H1 (cell line): ENCODE measurements around the gene TCERG1. TPM values are rescaled to one million over a fixed set of nuclear protein-coding genes. Genes with fewer than 3 reads are reported as not detected.

Experiments used
- CEBPB ChIP-seq: IDR thresholded peaks from 2 replicates; pipeline ENCODE4 v1.6.1; 2012; ENCODE audit warnings: low read depth, low read length
- EP300 ChIP-seq, 2 experiments: IDR thresholded peaks; 1 replicate in 1 of 2; 2 replicates in 1 of 2; pipeline ENCODE4 v1.6.1; 2011 to 2012; ENCODE audit warnings: low read depth in 2 of 2, low read length in 2 of 2, mild to moderate bottlenecking in 2 of 2, borderline replicate concordance in 1 of 2, inconsistent platforms in 1 of 2, moderate library complexity in 1 of 2
- SP1 ChIP-seq: IDR thresholded peaks from 2 replicates; pipeline ENCODE4 v1.6.1; 2011; ENCODE audit warnings: low read depth, low read length
- SUZ12 ChIP-seq: fragments of 200-600 bp; sonication (generic); IDR thresholded peaks from 2 replicates; pipeline ENCODE4 v1.6.1; 2012; ENCODE audit warnings: mild to moderate bottlenecking, inconsistent platforms, low read length, moderate library complexity, mixed read lengths
- polyA plus RNA-seq, 7 experiments: library from polyadenylated mRNA; depleted of rRNA in 3 of 7; stranded (reverse) in 5 of 7; unstranded in 2 of 7; fragments of >200 nt in 5 of 7; fragments of 200-250 nt in 2 of 7; gene quantifications; 1 replicate in 5 of 7; 2 replicates in 1 of 7; 4 replicates in 1 of 7; pipeline versions ENCODE4 v1.2.1 to v1.2.3, GENCODE V29; 2011 to 2013; ENCODE audit warnings: missing spikeins in 2 of 7, mixed read lengths in 2 of 7
- total RNA-seq: library from RNA; stranded (reverse); fragmentation: NEBNext Ultra II Directional; extraction: Animal tissue kit (Norgen Biotek cat#: 25700); gene quantifications from 2 replicates; pipeline ENCODE4 v1.2.1, GENCODE V29; 2021
- TF ChIP-seq, protein P1 (sequence below): fragments of 300-600 bp; sonication (generic); IDR thresholded peaks from 2 replicates; pipeline ENCODE4 v1.7.1; 2012; ENCODE audit warnings: low read length, moderate library complexity, mild to moderate bottlenecking, inconsistent platforms; ENCODE audit not compliant: insufficient replicate concordance

The TCERG1 gene
- total and polyA plus RNA-seq, 2 of the 8 experiments (the other 6 are each of a cell fraction or from before 2014, with no cell fraction given): 105 to 122 TPM

DNA sequence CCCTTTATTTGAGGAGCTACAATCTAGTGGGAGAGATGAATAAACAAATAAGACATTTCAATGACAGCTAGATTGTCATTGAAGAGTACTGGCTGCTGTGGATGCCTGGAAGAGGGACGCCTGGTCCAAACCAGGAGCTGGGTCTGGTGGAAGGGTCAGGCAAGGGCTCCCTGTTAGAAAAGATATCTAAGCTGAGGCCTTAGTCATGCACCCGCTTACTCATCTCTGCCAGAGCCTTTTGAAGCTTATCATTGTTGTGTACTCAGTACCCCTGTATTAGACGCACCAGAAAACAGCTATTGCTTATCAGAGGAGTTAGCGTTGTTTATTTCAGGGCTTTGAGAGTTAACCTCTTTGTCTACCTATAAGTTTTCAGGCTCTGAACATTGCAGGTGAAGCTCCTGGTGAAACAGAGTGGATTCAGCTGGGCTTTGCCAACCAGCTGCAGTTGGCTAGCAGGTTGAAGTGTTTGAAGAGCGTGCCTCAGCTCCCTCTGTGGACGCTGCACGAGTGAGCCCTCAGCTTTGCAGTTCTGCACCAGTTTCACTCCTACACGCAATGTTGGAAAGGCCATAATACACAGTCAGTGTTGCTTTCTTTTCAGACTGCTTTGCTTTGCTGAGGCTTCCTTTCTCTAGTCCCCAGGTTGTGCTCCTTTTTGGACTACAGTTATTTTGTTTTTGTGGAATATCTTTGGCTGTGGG is 74.4 kb downstream of the TCERG1 start (continued):
- TF ChIP-seq, protein P1, sequence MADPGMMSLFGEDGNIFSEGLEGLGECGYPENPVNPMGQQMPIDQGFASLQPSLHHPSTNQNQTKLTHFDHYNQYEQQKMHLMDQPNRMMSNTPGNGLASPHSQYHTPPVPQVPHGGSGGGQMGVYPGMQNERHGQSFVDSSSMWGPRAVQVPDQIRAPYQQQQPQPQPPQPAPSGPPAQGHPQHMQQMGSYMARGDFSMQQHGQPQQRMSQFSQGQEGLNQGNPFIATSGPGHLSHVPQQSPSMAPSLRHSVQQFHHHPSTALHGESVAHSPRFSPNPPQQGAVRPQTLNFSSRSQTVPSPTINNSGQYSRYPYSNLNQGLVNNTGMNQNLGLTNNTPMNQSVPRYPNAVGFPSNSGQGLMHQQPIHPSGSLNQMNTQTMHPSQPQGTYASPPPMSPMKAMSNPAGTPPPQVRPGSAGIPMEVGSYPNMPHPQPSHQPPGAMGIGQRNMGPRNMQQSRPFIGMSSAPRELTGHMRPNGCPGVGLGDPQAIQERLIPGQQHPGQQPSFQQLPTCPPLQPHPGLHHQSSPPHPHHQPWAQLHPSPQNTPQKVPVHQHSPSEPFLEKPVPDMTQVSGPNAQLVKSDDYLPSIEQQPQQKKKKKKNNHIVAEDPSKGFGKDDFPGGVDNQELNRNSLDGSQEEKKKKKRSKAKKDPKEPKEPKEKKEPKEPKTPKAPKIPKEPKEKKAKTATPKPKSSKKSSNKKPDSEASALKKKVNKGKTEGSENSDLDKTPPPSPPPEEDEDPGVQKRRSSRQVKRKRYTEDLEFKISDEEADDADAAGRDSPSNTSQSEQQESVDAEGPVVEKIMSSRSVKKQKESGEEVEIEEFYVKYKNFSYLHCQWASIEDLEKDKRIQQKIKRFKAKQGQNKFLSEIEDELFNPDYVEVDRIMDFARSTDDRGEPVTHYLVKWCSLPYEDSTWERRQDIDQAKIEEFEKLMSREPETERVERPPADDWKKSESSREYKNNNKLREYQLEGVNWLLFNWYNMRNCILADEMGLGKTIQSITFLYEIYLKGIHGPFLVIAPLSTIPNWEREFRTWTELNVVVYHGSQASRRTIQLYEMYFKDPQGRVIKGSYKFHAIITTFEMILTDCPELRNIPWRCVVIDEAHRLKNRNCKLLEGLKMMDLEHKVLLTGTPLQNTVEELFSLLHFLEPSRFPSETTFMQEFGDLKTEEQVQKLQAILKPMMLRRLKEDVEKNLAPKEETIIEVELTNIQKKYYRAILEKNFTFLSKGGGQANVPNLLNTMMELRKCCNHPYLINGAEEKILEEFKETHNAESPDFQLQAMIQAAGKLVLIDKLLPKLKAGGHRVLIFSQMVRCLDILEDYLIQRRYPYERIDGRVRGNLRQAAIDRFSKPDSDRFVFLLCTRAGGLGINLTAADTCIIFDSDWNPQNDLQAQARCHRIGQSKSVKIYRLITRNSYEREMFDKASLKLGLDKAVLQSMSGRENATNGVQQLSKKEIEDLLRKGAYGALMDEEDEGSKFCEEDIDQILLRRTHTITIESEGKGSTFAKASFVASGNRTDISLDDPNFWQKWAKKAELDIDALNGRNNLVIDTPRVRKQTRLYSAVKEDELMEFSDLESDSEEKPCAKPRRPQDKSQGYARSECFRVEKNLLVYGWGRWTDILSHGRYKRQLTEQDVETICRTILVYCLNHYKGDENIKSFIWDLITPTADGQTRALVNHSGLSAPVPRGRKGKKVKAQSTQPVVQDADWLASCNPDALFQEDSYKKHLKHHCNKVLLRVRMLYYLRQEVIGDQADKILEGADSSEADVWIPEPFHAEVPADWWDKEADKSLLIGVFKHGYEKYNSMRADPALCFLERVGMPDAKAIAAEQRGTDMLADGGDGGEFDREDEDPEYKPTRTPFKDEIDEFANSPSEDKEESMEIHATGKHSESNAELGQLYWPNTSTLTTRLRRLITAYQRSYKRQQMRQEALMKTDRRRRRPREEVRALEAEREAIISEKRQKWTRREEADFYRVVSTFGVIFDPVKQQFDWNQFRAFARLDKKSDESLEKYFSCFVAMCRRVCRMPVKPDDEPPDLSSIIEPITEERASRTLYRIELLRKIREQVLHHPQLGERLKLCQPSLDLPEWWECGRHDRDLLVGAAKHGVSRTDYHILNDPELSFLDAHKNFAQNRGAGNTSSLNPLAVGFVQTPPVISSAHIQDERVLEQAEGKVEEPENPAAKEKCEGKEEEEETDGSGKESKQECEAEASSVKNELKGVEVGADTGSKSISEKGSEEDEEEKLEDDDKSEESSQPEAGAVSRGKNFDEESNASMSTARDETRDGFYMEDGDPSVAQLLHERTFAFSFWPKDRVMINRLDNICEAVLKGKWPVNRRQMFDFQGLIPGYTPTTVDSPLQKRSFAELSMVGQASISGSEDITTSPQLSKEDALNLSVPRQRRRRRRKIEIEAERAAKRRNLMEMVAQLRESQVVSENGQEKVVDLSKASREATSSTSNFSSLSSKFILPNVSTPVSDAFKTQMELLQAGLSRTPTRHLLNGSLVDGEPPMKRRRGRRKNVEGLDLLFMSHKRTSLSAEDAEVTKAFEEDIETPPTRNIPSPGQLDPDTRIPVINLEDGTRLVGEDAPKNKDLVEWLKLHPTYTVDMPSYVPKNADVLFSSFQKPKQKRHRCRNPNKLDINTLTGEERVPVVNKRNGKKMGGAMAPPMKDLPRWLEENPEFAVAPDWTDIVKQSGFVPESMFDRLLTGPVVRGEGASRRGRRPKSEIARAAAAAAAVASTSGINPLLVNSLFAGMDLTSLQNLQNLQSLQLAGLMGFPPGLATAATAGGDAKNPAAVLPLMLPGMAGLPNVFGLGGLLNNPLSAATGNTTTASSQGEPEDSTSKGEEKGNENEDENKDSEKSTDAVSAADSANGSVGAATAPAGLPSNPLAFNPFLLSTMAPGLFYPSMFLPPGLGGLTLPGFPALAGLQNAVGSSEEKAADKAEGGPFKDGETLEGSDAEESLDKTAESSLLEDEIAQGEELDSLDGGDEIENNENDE: no peak
- TF ChIP-seq EP300 (IDR thresholded peaks at IDR 0.05; ENCODE audit: borderline replicate concordance in 1 of 2, low read depth in 2 of 2, low read length in 2 of 2): no peak
- no peak for TF ChIP-seq CEBPB
- no peak for TF ChIP-seq SP1
- TF ChIP-seq SUZ12: no peak
